NCI-H2171 (cell line): ENCODE measurements around the gene KISS1R.
A peak's percentile ranks its signal among the peaks of the same experiment; 100 is the strongest.

Source experiments
- DNase-seq: peaks from one replicate; lab custom pipeline; 2025; lab: John Stamatoyannopoulos, UW

Gene KISS1R

GRCh38 chr19:899336-900042 lies 17.6 kb upstream of the KISS1R start:
- DNase-seq: no peak

GRCh38 chr19:900043-900301 lies 17.2 kb upstream of the KISS1R start:
- DNase-seq: no peak

GRCh38 chr19:900302-901111 lies 16.6 kb upstream of the KISS1R start:
- peak; percentile 39 for DNase-seq

- DNase-seq: no peak
Measured at GRCh38 chr19:901216-902092, 15.7 kb upstream of the KISS1R start.

- DNase-seq: no peak
Measured at GRCh38 chr19:902093-902370, 15.1 kb upstream of the KISS1R start.

- DNase-seq: no peak
Measured at GRCh38 chr19:902446-903226, 14.5 kb upstream of the KISS1R start.

- DNase-seq: no peak
Measured at GRCh38 chr19:903266-903797, 13.8 kb upstream of the KISS1R start.

- no peak for DNase-seq
Measured at GRCh38 chr19:904545-904944, 12.6 kb upstream of the KISS1R start.

GRCh38 chr19:906480-906879 lies 10.7 kb upstream of the KISS1R start:
- no peak for DNase-seq

GRCh38 chr19:907183-907853 lies 9.8 kb upstream of the KISS1R start:
- DNase-seq: no peak

GRCh38 chr19:911197-912033 lies 5.7 kb upstream of the KISS1R start:
- DNase-seq: no peak

GRCh38 chr19:912181-913079 lies 4.7 kb upstream of the KISS1R start:
- no peak for DNase-seq

- DNase-seq: no peak
Measured at GRCh38 chr19:913080-913748, 3.9 kb upstream of the KISS1R start, which contains the start of gene R3HDM4. TSS of gene R3HDM4 (minus strand) at chr19:913219. CDS start at chr19:913157, 62 bp downstream.

- no peak for DNase-seq
Measured at GRCh38 chr19:916645-917322, 349 bp upstream of the KISS1R start.

- no peak for DNase-seq
Measured at GRCh38 chr19:918152-918437, 962 bp downstream of the KISS1R start.

- DNase-seq: peak; percentile 77
Measured at GRCh38 chr19:918481-919198, 1.5 kb downstream of the KISS1R start.

GRCh38 chr19:919199-920050 lies 2.3 kb downstream of the KISS1R start:
- peak; percentile 77 for DNase-seq
